GM19099 (cell line): ENCODE measurements around the gene RREB1.

ENCODE experiments used
- POLR2A ChIP-seq: IDR thresholded peaks from 3 replicates; pipeline ENCODE4 v1.6.1; 2011; ENCODE audit warnings: low read depth; ENCODE audit not compliant: insufficient read length; ENCODE audit errors: extremely low read depth

The RREB1 gene

DNA sequence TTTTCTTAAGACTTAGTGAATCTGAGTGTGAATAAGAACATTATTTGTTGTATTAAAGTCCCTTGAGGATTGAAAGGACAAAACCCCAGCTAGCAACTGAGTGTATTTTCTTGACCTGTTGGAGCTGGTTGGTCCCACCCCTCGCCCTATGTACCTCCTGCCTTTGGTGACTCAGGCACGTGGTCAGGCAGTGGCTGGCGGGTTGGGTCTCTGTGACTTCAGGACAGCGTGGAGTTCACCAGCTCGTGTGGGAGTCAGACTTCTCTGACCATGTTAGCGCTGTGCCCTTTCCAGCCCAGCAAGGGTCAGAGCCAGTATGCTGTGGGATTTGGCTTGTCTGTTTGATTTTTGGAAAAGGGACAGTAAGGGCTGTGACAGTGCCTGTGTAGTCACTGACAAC lies 111.5 kb downstream of the RREB1 start:
- no peak for TF ChIP-seq POLR2A

DNA sequence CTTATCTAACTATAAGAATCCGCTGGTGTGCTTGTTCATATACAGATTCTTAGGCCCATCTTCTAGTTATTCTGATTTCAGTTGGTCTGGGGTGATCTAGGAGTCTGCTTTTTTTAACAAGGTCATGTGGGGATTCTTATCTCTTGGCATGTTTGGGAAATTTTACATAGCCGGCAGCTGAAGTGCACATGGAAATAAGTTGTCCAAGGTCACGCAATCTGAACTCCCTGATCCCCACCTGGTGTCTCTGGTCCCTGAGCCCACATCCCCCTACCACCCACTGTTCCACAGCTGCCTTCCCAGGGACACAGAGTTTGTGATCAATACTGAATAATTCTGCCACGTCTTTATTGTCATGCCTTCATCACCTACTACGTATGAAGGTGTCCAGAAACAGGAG lies 114.4 kb downstream of the RREB1 start:
- no peak for TF ChIP-seq POLR2A

DNA sequence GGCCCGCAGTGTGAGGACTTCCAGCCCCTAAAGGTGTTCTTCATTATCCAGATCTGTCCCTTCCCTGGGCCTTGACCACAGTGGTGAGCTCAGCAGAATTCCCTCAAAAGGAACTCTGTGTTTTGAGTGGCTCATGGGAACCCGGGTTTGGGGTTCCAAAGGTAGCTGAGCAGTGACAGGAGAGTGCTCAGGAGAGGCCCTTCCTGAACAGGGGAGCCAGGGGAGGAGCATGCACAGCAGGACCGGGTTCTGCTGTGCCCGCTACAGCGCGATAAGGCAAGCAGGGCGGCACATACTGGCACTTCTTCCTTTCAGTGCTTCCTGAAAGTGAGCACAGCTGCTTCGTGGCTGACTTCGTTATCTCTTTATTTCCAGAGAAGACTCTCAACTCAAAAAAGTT lies 117.0 kb downstream of the RREB1 start:
- TF ChIP-seq POLR2A: no peak

DNA sequence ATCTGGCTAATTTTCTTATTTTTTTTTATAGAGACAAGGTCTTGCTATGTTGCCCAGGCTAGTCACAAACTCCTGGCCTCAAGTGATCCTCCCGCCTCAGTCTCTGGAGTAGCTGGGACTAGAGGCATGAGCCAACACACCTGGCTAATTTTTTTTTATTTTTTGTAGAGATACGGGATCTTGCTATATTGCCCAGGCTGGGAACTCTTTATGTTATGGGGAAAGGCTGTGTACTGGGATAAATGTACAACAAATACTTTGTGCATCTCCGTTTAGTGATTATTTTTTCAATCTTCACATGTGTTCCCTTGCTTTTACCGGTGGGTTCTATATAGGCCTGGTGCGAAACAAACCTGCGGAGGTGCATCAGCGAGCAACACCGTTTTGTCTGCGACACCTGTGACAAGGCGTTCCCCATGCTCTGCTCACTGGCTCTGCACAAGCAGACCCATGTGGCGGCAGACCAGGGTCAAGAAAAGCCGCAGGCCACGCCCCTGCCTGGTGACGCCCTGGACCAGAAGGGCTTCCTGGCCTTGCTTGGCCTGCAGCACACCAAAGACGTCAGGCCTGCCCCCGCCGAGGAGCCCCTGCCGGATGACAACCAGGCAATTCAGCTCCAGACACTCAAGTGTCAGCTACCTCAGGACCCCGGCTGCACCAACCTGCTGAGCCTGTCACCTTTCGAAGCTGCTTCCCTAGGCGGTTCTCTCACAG lies 121.1 kb downstream of the RREB1 start:
- no peak for TF ChIP-seq POLR2A

DNA sequence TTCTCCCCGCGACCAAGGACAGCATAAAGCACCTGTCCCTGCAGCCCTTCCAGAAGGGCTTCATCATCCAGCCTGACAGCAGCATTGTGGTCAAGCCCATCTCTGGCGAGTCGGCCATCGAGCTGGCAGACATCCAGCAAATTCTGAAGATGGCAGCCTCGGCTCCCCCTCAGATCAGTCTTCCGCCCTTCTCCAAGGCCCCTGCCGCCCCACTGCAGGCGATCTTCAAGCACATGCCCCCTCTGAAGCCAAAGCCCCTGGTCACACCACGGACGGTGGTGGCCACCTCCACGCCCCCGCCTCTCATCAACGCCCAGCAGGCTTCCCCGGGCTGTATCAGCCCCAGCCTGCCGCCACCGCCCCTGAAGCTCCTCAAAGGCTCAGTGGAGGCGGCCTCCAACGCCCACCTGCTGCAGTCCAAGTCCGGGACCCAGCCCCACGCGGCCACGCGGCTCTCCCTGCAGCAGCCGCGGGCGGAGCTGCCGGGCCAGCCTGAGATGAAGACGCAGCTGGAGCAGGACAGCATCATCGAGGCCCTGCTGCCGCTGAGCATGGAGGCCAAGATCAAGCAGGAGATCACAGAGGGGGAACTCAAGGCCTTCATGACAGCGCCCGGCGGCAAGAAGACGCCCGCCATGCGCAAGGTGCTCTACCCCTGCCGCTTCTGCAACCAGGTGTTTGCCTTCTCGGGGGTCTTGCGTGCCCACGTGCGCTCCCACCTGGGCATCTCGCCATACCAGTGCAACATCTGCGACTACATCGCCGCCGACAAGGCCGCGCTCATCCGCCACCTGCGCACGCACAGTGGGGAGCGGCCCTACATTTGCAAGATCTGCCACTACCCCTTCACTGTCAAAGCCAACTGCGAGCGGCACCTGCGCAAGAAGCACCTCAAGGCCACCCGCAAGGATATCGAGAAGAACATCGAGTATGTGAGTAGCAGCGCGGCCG lies 121.9 kb downstream of the RREB1 start:
- TF ChIP-seq POLR2A: no peak

DNA sequence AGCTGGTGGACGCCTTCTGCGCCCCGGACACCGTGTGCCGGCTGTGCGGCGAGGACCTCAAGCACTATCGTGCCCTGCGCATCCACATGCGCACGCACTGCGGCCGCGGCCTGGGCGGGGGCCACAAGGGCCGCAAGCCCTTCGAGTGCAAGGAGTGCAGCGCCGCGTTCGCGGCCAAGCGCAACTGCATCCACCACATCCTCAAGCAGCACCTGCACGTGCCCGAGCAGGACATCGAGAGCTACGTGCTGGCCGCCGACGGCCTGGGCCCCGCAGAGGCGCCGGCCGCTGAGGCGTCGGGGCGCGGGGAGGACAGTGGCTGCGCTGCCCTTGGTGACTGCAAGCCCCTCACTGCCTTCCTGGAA lies 122.5 kb downstream of the RREB1 start:
- no peak for TF ChIP-seq POLR2A

DNA sequence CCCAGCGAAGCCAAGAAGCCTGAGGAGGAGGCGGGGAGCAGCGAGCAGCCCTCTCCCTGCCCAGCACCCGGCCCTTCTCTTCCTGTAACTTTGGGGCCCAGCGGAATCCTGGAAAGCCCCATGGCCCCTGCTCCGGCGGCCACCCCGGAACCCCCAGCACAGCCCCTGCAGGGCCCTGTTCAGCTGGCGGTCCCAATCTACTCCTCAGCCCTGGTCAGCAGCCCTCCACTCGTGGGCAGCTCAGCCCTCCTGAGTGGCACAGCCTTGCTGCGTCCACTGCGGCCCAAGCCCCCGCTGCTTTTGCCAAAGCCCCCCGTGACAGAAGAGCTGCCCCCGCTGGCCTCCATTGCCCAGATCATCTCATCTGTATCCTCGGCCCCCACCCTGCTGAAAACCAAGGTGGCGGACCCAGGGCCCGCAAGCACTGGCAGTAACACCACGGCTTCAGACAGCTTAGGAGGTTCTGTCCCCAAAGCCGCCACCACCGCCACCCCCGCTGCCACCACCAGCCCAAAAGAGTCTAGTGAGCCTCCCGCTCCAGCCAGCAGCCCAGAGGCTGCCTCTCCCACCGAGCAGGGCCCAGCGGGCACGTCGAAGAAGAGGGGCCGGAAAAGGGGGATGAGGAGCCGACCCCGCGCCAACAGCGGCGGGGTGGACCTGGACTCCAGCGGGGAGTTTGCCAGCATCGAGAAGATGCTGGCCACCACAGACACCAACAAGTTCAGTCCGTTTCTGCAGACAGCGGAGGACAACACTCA lies 123.4 kb downstream of the RREB1 start:
- no peak for TF ChIP-seq POLR2A

DNA sequence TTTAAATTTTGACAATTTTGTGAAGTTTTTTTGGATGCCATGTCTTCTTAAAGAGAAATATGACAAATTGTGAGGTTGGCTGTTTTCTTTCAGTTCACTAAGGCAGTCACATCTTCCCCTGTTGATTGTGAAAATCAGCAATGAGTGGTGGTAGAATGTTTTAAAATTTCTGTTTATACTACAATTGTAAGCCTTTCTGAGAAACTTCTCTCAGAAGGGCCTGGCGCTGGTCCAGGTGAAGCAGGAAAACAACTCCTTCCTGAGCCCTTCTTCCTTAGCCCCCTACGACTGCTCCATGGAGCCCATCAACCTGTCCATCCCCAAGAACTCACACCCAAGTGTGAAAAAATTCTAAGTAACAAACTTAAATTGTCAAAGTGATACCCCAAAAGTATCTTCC lies 124.6 kb downstream of the RREB1 start:
- no peak for TF ChIP-seq POLR2A

DNA sequence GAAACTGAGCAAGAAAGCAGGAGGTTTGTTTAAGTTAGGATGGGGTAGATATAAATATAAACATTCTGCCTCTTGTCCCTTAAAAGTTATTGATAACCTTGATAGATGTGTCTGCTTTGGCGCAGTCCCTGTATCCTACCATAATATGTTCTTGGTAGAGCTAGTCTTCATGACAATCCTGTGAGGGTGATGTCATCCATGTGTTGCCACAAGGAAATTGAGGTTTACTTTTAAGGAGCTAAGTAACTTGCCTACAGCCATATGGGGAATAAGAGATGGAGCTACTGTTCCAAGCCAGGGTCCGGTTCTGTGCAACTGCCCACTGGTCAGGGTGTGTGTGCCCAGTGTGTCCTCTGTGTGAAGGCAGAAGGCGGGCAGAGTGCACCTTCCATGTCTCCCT lies 126.8 kb downstream of the RREB1 start:
- TF ChIP-seq POLR2A: no peak

DNA sequence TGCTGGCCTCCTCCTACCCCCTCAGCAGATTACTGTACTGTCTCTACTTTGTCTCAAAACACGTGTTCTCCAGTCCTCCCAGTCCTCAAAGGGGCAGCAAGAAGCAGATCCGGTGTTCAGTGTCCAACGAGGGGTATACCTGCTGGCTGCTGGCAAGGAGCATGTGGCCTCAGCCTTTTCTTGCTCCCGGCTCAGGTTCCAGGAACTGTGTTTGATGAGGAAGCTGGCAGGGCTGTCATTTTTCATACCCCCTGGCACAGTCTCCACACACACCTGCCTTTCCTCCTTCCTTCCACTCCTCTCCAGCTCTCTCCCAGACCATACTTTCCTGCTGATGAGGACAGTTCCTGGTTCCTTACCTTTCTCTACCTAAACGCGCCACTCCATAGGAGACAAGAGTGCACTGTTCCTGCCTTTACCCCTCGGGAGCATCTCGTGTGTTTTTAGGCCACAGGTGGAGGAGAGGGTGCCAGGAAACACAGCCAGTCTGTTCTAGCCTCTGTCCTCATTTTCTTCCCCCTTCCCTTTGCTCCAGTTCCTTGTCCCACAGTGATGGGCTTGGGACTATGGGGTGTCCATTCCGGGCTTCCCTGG lies 128.0 kb downstream of the RREB1 start:
- no peak for TF ChIP-seq POLR2A

DNA sequence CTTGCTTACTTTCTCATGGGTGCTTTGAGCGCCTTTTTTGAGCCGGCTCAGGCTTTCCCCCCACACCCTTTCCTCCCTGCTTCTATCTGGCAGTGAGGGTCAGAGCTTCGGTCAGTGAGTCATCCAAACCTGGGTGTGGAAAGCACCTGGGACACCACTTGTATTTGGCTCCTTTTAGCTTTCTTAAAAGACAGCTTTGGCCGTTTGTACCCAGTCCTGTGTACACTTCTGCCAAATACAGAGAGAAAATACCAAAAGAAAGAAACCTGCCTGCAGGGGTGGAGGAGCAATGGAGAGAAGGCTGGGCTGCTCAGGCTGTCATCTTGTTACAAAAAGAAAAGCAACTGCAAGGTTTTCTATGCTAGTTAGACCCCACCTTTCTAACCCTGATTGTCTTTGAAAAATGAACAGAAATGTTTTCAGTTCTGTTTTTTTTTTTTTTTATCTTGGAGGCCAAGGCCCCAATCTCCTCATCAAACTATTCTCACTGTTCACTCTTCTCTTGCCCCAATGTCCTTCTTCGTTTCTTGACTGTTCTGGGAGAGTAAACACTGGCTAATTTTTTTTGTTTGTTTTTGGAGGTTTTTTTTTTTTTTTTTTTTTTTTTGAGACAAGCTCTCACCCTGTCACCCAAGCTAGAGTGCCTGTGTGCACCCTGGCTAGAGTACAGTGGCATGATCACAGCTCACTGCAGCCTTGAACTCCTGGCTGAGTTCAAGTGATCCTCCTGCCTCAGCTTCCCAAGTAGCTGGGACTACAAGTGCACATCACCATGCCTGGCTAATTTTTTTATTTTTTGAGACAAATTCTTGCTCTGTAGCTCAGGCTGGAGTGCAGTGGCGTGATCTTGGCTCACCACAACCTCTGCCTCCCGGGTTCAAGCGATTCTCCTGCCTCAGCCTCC lies 128.8 kb downstream of the RREB1 start:
- TF ChIP-seq POLR2A: no peak

DNA sequence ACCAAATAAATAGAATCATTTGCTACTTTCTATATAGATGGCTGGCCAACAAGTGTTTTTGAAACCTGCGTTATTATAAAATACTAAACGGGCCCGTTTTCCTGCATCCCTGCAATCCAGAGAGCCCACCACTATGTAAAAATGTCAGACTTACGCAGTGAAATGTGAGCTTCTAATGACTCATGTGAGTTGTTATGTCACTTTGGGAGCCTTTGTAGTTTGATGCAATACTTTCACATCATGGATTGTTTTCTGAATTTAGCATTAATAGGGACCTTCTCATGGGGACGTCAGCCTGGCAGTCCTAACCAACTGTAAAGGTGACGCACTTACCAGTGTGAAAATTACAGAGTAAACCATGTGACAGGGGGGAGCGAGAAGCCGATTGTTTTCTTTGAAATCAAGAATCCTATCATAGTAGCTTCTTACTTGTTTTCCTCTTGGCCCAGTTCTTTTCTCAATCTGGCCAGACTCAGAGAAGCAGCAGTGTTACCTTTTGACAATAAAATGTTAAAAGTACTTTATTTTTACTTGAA lies 130.0 kb downstream of the RREB1 start:
- TF ChIP-seq POLR2A: no peak

DNA sequence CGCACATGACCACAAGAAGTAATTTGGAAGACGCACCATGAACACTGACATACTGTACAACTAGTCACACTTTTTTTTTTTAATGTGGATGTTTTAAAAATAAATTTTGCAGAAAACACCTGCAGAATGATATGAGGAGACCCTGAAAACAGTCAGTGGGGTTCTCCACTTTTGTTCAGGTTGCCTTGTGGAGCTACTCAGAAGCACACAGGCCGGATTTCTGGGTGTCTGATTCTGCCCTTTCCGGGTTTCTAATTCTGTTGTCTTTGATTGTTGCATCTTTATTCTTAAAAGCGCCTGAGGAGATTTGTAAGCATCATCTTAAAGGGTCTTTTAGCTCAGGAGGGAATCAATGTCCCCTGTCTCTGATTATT lies 130.8 kb downstream of the RREB1 start:
- TF ChIP-seq POLR2A: no peak
